ENCODE results near the gene OR2B2.

- no peak for TF ChIP-seq CTCF (IDR thresholded peaks at IDR 0.05; ENCODE audit: insufficient read depth, low read length)
- no peak for TF ChIP-seq POLR2AphosphoS5 (IDR thresholded peaks at IDR 0.05; ENCODE audit: low read depth)
- no peak for TF ChIP-seq REST (IDR thresholded peaks at IDR 0.05; ENCODE audit: insufficient replicate concordance, low read depth)
Measured at GRCh38 chr6:27948237-27948636, 36.0 kb upstream of the OR2B2 start.
